Neuronal stem cell (in vitro differentiated cells): Measurements from ENCODE around the gene DOCK8.

Experiments used
- DNase-seq: peaks from one replicate; pipeline ENCODE4 v3.0.0-alpha.2; 2013; ENCODE audit warnings: low spot score
- H2AFZ ChIP-seq: one replicate; pipeline ENCODE4 v1.6.1; 2013; ENCODE audit warnings: mild to moderate bottlenecking, low read length, inconsistent platforms
- H2AK5ac ChIP-seq: 2 replicates; pipeline ENCODE4 v1.6.1; 2013; ENCODE audit warnings: low read depth, mild to moderate bottlenecking, inconsistent platforms, low read length, moderate library complexity, mixed read lengths
- H2BK120ac ChIP-seq: 2 replicates; pipeline ENCODE4 v1.6.1; 2013; ENCODE audit warnings: low read depth, mild to moderate bottlenecking, inconsistent platforms, low read length, moderate library complexity, mixed read lengths
- H2BK12ac ChIP-seq: one replicate; pipeline ENCODE4 v1.6.1; 2013; ENCODE audit warnings: low read length, inconsistent platforms
- H2BK15ac ChIP-seq: 2 replicates; pipeline ENCODE4 v1.6.1; 2013; ENCODE audit warnings: mild to moderate bottlenecking, low read length, inconsistent platforms, mixed read lengths
- H2BK5ac ChIP-seq: one replicate; pipeline ENCODE4 v1.6.1; 2013; ENCODE audit warnings: inconsistent platforms, mild to moderate bottlenecking, low read length, moderate library complexity
- H3K14ac ChIP-seq: one replicate; pipeline ENCODE4 v1.6.1; 2013; ENCODE audit warnings: low read length, inconsistent platforms
- H3K18ac ChIP-seq: 2 replicates; pipeline ENCODE4 v1.6.1; 2013; ENCODE audit warnings: low read length, inconsistent platforms
- H3K23ac ChIP-seq: 2 replicates; pipeline ENCODE4 v1.6.1; 2013; ENCODE audit warnings: low read depth, mild to moderate bottlenecking, mixed read lengths, low read length, inconsistent platforms; ENCODE audit not compliant: poor library complexity
- H3K27ac ChIP-seq: replicated peaks from 3 replicates; pipeline ENCODE4 v1.5.1; 2013; ENCODE audit warnings: low read length, inconsistent platforms
- H3K27me3 ChIP-seq, 3 experiments: 2 replicates each; pipeline ENCODE4 v1.6.1; 2013; ENCODE audit warnings: low read length in 3 of 3, mild to moderate bottlenecking in 2 of 3, inconsistent platforms in 1 of 3, low read depth in 1 of 3, mixed read lengths in 1 of 3, moderate library complexity in 1 of 3; ENCODE audit not compliant: control insufficient read depth in 3 of 3, insufficient read depth in 3 of 3
- H3K36me3 ChIP-seq, 2 donors: replicated peaks in 1 of 2; 2 replicates each; pipeline ENCODE4 v1.6.1; 2013; ENCODE audit warnings: low read length in 2 of 2; ENCODE audit not compliant: control insufficient read depth in 2 of 2, insufficient read depth in 2 of 2
- H3K4ac ChIP-seq: 2 replicates; pipeline ENCODE4 v1.6.1; 2013; ENCODE audit warnings: inconsistent platforms, mild to moderate bottlenecking, low read length, moderate library complexity
- H3K4me1 ChIP-seq, 2 donors: 1 replicate in 1 of 2; 2 replicates in 1 of 2; pipeline ENCODE4 v1.6.1; 2013; ENCODE audit warnings: low read length in 2 of 2, low read depth in 1 of 2; ENCODE audit not compliant: control insufficient read depth in 2 of 2, insufficient read depth in 1 of 2
- H3K4me2 ChIP-seq: one replicate; pipeline ENCODE4 v1.6.1; 2013; ENCODE audit warnings: mild to moderate bottlenecking, low read length, inconsistent platforms; ENCODE audit not compliant: insufficient read depth, poor library complexity, severe bottlenecking
- H3K4me3 ChIP-seq, 2 donors: 2 replicates each; pipeline ENCODE4 v1.5.1; 2013; ENCODE audit warnings: low read length in 2 of 2, mild to moderate bottlenecking in 2 of 2, inconsistent platforms in 1 of 2, moderate library complexity in 1 of 2
- H3K79me1 ChIP-seq: one replicate; pipeline ENCODE4 v1.6.1; 2013; ENCODE audit warnings: low read depth, mild to moderate bottlenecking, inconsistent platforms, low read length, moderate library complexity
- H3K9ac ChIP-seq: one replicate; pipeline ENCODE4 v1.6.1; 2013; ENCODE audit warnings: mild to moderate bottlenecking, low read depth, low read length, inconsistent platforms; ENCODE audit not compliant: poor library complexity
- H3K9me3 ChIP-seq, 2 donors: replicated peaks in 1 of 2; 2 replicates each; pipeline versions ENCODE3 to v1.6.1; 2013; ENCODE audit warnings: low read length in 2 of 2, mild to moderate bottlenecking in 2 of 2, inconsistent platforms in 1 of 2, low read depth in 1 of 2, mixed read lengths in 1 of 2, moderate library complexity in 1 of 2; ENCODE audit not compliant: control insufficient read depth in 2 of 2, insufficient read depth in 1 of 2
- H4K8ac ChIP-seq: one replicate; pipeline ENCODE4 v1.6.1; 2013; ENCODE audit warnings: low read depth, mild to moderate bottlenecking, inconsistent platforms, low read length, moderate library complexity
- H4K91ac ChIP-seq: one replicate; pipeline ENCODE4 v1.6.1; 2013; ENCODE audit warnings: low read length, low read depth, mild to moderate bottlenecking, inconsistent platforms; ENCODE audit not compliant: poor library complexity
- WGBS, 2 donors: extraction: QIAGEN DNeasy Blood & Tissue Kit; methylation state at CpG; one replicate each; pipeline ENCODE4 v1.1.7; 2013; ENCODE audit warnings: missing lambda C conversion rate in 2 of 2, mixed read lengths in 1 of 2; ENCODE audit not compliant: insufficient read length in 2 of 2, insufficient replicate concordance in 1 of 2; ENCODE audit errors: extremely low coverage in 2 of 2; 5-methylcytosine and 5-hydroxymethylcytosine counted together

The DOCK8 gene

GRCh38 chr9:479304-479970 is 264.8 kb downstream of the DOCK8 start:
- H3K23ac ChIP-seq: no peak overlapping the region
- H3K27me3 ChIP-seq: no peaks in the 10 kb centered on the region
- peaks cover 0 to 18% of the 10 kb centered on the region in 2 donors for H3K9me3 ChIP-seq
- no peak for DNase-seq
- H3K36me3 ChIP-seq: no peaks in the 10 kb centered on the region
- no peak overlapping the region for H2BK15ac ChIP-seq
- no peak overlapping the region for H2AFZ ChIP-seq
- H3K18ac ChIP-seq: no peak overlapping the region
- H2AK5ac ChIP-seq: no peak overlapping the region
- no peak overlapping the region for H4K91ac ChIP-seq
- no peak overlapping the region for H3K4ac ChIP-seq
- H3K4me2 ChIP-seq: no peak overlapping the region
- H4K8ac ChIP-seq: no peak overlapping the region
- no CpG with 5 or more reads among the region's 4 CpGs for WGBS, 2 donors
- no peak overlapping the region for H3K4me3 ChIP-seq
- H3K4me1 ChIP-seq: no peaks in the 10 kb centered on the region
- H2BK120ac ChIP-seq: no peak overlapping the region
- no peak overlapping the region for H3K9ac ChIP-seq
- H3K79me1 ChIP-seq: no peaks in the 10 kb centered on the region
- H3K14ac ChIP-seq: no peak overlapping the region
- H2BK12ac ChIP-seq: no peak overlapping the region
- H2BK5ac ChIP-seq: no peak overlapping the region
- no peak overlapping the region for H3K27ac ChIP-seq

GRCh38 chr9:479971-480350 is 265.3 kb downstream of the DOCK8 start:
- Histone ChIP-seq H3K18ac (no peak overlapping the region), H3K14ac (no peak overlapping the region), H2BK15ac (no peak overlapping the region), H4K91ac (no peak overlapping the region), H2AK5ac (no peak overlapping the region), H2BK12ac (no peak overlapping the region), H3K4me3 (no peak overlapping the region), H3K27me3 (no peaks in the 10 kb centered on the region), H3K9me3 (peaks cover 2 to 23% of the 10 kb centered on the region in 2 donors), H3K27ac (no peak overlapping the region), H3K36me3 (no peaks in the 10 kb centered on the region), H4K8ac (no peak overlapping the region), H3K4me1 (no peaks in the 10 kb centered on the region), H2BK5ac (no peak overlapping the region), H2BK120ac (no peak overlapping the region), H3K4me2 (no peak overlapping the region), H2AFZ (no peak overlapping the region), H3K23ac (no peak overlapping the region), H3K4ac (no peak overlapping the region), H3K9ac (no peak overlapping the region), H3K79me1 (no peaks in the 10 kb centered on the region)
- WGBS, 2 donors: no CpG with 5 or more reads among the region's 3 CpGs
- no peak for DNase-seq

GRCh38 chr9:482739-483138 is 268.1 kb downstream of the DOCK8 start:
- Histone ChIP-seq H2AFZ (no peak overlapping the region), H3K14ac (no peak overlapping the region), H3K4me2 (no peak overlapping the region), H3K9me3 (peaks cover 3 to 25% of the 10 kb centered on the region in 2 donors), H3K27me3 (no peaks in the 10 kb centered on the region), H3K18ac (no peak overlapping the region), H3K4ac (no peak overlapping the region), H2BK15ac (no peak overlapping the region), H3K79me1 (no peaks in the 10 kb centered on the region), H2BK12ac (no peak overlapping the region), H3K9ac (no peak overlapping the region), H2AK5ac (no peak overlapping the region), H4K91ac (no peak overlapping the region), H2BK120ac (no peak overlapping the region), H4K8ac (no peak overlapping the region), H3K4me3 (no peak overlapping the region), H3K23ac (no peak overlapping the region), H2BK5ac (no peak overlapping the region), H3K27ac (no peak overlapping the region), H3K4me1 (no peaks in the 10 kb centered on the region), H3K36me3 (no peaks in the 10 kb centered on the region)
- no CpG with 5 or more reads among the region's 7 CpGs for WGBS, 2 donors
- DNase-seq: no peak

GRCh38 chr9:486156-486555 is 271.5 kb downstream of the DOCK8 start:
- no peak overlapping the region for H3K14ac ChIP-seq
- no peak overlapping the region for H2BK12ac ChIP-seq
- no peak overlapping the region for H3K23ac ChIP-seq
- H3K27ac ChIP-seq: no peak overlapping the region
- no peaks in the 10 kb centered on the region for H3K27me3 ChIP-seq
- H2BK5ac ChIP-seq: no peak overlapping the region
- H3K4me1 ChIP-seq: no peaks in the 10 kb centered on the region
- DNase-seq: no peak
- no peak overlapping the region for H4K91ac ChIP-seq
- no peak overlapping the region for H2AFZ ChIP-seq
- H3K9ac ChIP-seq: no peak overlapping the region
- no peaks in the 10 kb centered on the region for H3K36me3 ChIP-seq
- H3K18ac ChIP-seq: no peak overlapping the region
- H2BK15ac ChIP-seq: no peak overlapping the region
- peaks cover 3 to 25% of the 10 kb centered on the region in 2 donors for H3K9me3 ChIP-seq
- H3K4me2 ChIP-seq: no peak overlapping the region
- H4K8ac ChIP-seq: no peak overlapping the region
- no peak overlapping the region for H3K4me3 ChIP-seq
- no peak overlapping the region for H3K4ac ChIP-seq
- no peak overlapping the region for H2BK120ac ChIP-seq
- WGBS, 2 donors: no CpG with 5 or more reads among the region's 4 CpGs
- no peaks in the 10 kb centered on the region for H3K79me1 ChIP-seq
- H2AK5ac ChIP-seq: no peak overlapping the region
